C4-2B (cell line): ENCODE measurements around the gene NCMAP.

Source experiments
- ZFX ChIP-seq: fragments of 450-650 bp; IDR thresholded peaks from 2 replicates; pipeline ENCODE4 v1.6.1; 2017
- TF ChIP-seq, protein P1 (sequence below): fragments of 450-650 bp; conservative IDR thresholded peaks from 2 replicates; pipeline ENCODE4 v1.5.1; 2017; ENCODE audit warnings: mild to moderate bottlenecking

DNA sequence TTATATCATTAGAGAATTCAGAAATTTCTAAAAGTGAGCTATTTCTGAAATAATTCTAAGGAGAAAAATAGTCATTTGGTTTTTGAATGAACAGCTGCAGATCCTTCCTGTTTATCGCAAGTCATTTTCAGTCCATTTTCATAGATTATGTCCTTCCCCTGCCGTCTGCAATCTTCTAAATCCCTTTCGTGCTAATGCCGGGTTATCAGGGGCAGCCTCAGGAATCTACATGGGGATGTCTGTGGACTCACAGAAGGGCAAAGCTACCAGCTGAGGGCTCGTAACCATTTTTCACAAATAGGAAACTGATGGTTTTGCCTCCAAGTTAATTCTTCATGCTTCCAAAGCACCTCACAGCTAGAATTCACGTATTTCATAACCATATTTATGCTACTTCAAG is 30.3 kb upstream of the NCMAP start:
- TF ChIP-seq, protein P1, sequence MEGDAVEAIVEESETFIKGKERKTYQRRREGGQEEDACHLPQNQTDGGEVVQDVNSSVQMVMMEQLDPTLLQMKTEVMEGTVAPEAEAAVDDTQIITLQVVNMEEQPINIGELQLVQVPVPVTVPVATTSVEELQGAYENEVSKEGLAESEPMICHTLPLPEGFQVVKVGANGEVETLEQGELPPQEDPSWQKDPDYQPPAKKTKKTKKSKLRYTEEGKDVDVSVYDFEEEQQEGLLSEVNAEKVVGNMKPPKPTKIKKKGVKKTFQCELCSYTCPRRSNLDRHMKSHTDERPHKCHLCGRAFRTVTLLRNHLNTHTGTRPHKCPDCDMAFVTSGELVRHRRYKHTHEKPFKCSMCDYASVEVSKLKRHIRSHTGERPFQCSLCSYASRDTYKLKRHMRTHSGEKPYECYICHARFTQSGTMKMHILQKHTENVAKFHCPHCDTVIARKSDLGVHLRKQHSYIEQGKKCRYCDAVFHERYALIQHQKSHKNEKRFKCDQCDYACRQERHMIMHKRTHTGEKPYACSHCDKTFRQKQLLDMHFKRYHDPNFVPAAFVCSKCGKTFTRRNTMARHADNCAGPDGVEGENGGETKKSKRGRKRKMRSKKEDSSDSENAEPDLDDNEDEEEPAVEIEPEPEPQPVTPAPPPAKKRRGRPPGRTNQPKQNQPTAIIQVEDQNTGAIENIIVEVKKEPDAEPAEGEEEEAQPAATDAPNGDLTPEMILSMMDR, result no peak
- TF ChIP-seq ZFX, result no peak
